SK-N-SH (cell line): Measurements from ENCODE around the gene SPATA24. TPM values are rescaled to one million over a fixed set of nuclear protein-coding genes. Genes with fewer than 3 reads are reported as not detected.
A peak's percentile ranks its signal among the peaks of the same experiment; 100 is the strongest.

Experiments
- CTCF ChIA-PET: fragments of 300-600, 350-600 bp; formaldehyde crosslinking; extraction: SDS; loops from one replicate; lab custom pipeline; 2021; lab: Yijun Ruan, JAX
- POLR2A ChIA-PET: fragments of 350-600 bp; sonication (Branson Sonifier 250); formaldehyde crosslinking; extraction: SDS; loops from one replicate; lab custom pipeline; 2020; ENCODE audit warnings: antibody characterized with exemption, inconsistent platforms; lab: Yijun Ruan, JAX
- DNase-seq: peaks from one replicate; pipeline ENCODE4 v3.0.0; 2012
- H2AFZ ChIP-seq: fragments of 200-600 bp; sonication (generic); 2 replicates; pipeline ENCODE4 v1.8.1; 2016; ENCODE audit warnings: antibody characterized with exemption, mild to moderate bottlenecking, low read depth
- H3F3A ChIP-seq: fragments of 200-600 bp; sonication (generic); replicated peaks from 2 replicates; pipeline ENCODE3; 2016; ENCODE audit warnings: antibody characterized with exemption, mild to moderate bottlenecking; ENCODE audit not compliant: insufficient read depth
- H3K27ac ChIP-seq, 2 experiments: fragments of 200-500 bp in 1 of 2; fragments of 200-600 bp in 1 of 2; sonication (Bioruptor generic) in 1 of 2; sonication (generic), shearing (Covaris generic) in 1 of 2; 2 replicates each; pipeline versions ENCODE4 v1.5.1 to v1.6.1; 2014 to 2016; ENCODE audit warnings: low read depth in 2 of 2, inconsistent platforms in 1 of 2, low read length in 1 of 2, mild to moderate bottlenecking in 1 of 2, mixed read lengths in 1 of 2
- H3K27me3 ChIP-seq: fragments of 200-600 bp; sonication (generic), shearing (Covaris generic); 2 replicates; pipeline ENCODE4 v1.6.1; 2016; ENCODE audit warnings: mixed run types; ENCODE audit not compliant: insufficient read depth
- H3K36me3 ChIP-seq, 2 experiments: fragments of 200-500 bp in 1 of 2; fragments of 200-600 bp in 1 of 2; sonication (Bioruptor generic) in 1 of 2; sonication (generic) in 1 of 2; replicated peaks in 1 of 2; 2 replicates each; pipeline versions ENCODE3 to v1.5.1; 2014 to 2016; ENCODE audit warnings: low read length in 1 of 2, mild to moderate bottlenecking in 1 of 2; ENCODE audit not compliant: insufficient read depth in 2 of 2, control insufficient read depth in 1 of 2
- H3K4me1 ChIP-seq, 2 experiments: fragments of 200-500 bp in 1 of 2; fragments of 200-600 bp in 1 of 2; sonication (Bioruptor generic) in 1 of 2; sonication (generic), shearing (Covaris generic) in 1 of 2; 2 replicates each; pipeline versions ENCODE4 v1.5.1 to v1.6.1; 2014 to 2016; ENCODE audit warnings: low read depth in 1 of 2, low read length in 1 of 2, mixed run types in 1 of 2; ENCODE audit not compliant: insufficient read depth in 2 of 2, control insufficient read depth in 1 of 2
- H3K4me2 ChIP-seq: fragments of 200-600 bp; sonication (generic), shearing (Covaris generic); 2 replicates; pipeline ENCODE4 v1.6.1; 2017; ENCODE audit warnings: mixed run types
- H3K4me3 ChIP-seq, 2 experiments: fragments of 200-500 bp in 1 of 2; fragments of 200-600 bp in 1 of 2; sonication (Bioruptor generic) in 1 of 2; sonication (generic), shearing (Covaris generic) in 1 of 2; 2 replicates each; pipeline versions ENCODE4 v1.5.1 to v1.8.1; 2014 to 2016; ENCODE audit warnings: low read depth in 2 of 2, inconsistent platforms in 1 of 2, low read length in 1 of 2, mild to moderate bottlenecking in 1 of 2, mixed read lengths in 1 of 2, moderate library complexity in 1 of 2
- H3K79me2 ChIP-seq: fragments of 200-600 bp; sonication (generic); 2 replicates; pipeline ENCODE4 v1.8.1; 2017; ENCODE audit warnings: mild to moderate bottlenecking; ENCODE audit not compliant: insufficient read depth
- H3K9ac ChIP-seq: fragments of 200-600 bp; sonication (generic); 2 replicates; pipeline ENCODE4 v1.6.1; 2017; ENCODE audit warnings: mixed run types
- H3K9me2 ChIP-seq: fragments of 200-600 bp; sonication (generic); 2 replicates; pipeline ENCODE4 v1.6.1; 2017; ENCODE audit warnings: mixed run types
- H3K9me3 ChIP-seq: fragments of 200-600 bp; sonication (generic); 2 replicates; pipeline ENCODE4 v1.6.1; 2017; ENCODE audit warnings: mixed run types, mild to moderate bottlenecking, moderate library complexity
- H4K20me1 ChIP-seq: fragments of 200-600 bp; sonication (generic); 2 replicates; pipeline ENCODE4 v1.6.1; 2017; ENCODE audit warnings: mild to moderate bottlenecking, mixed run types; ENCODE audit not compliant: insufficient read depth
- CHD2 ChIP-seq: fragments of 150-350 bp; IDR thresholded peaks from 2 replicates; pipeline ENCODE4 v1.6.1; 2018; ENCODE audit warnings: low read length; ENCODE audit not compliant: partially characterized antibody
- ELF1 ChIP-seq: IDR thresholded peaks from 2 replicates; pipeline ENCODE4 v1.4.0; 2012
- EZH2phosphoT487 ChIP-seq: fragments of 200-600 bp; sonication (generic); IDR thresholded peaks from 2 replicates; pipeline ENCODE4 v1.6.1; 2017; ENCODE audit warnings: low read depth, mixed run types, mild to moderate bottlenecking, antibody characterized with exemption, moderate library complexity, borderline replicate concordance
- FOXJ3 ChIP-seq: sonication (generic); formaldehyde crosslinking; IDR thresholded peaks from 2 replicates; pipeline ENCODE4 v1.5.1; 2020; ENCODE audit warnings: mild to moderate bottlenecking, missing genetic modification reagents
- GATA2 ChIP-seq: sonication (generic); formaldehyde crosslinking; IDR thresholded peaks from 2 replicates; pipeline ENCODE4 v1.5.0; 2020; ENCODE audit warnings: mild to moderate bottlenecking, missing genetic modification reagents
- JUND ChIP-seq: IDR thresholded peaks from 2 replicates; pipeline ENCODE4 v1.4.0; 2012
- MAX ChIP-seq: IDR thresholded peaks from 2 replicates; pipeline ENCODE4 v1.4.0; 2012; ENCODE audit warnings: low read depth
- NRF1 ChIP-seq: IDR thresholded peaks from 2 replicates; pipeline ENCODE4 v1.6.1; 2012; ENCODE audit warnings: low read depth, mild to moderate bottlenecking, low read length
- PBX3 ChIP-seq: IDR thresholded peaks from 2 replicates; pipeline ENCODE4; 2012
- RAD21 ChIP-seq: IDR thresholded peaks from 2 replicates; pipeline ENCODE4 v1.6.1; 2012; ENCODE audit warnings: mild to moderate bottlenecking, low read length
- RFX5 ChIP-seq: IDR thresholded peaks from 2 replicates; pipeline ENCODE4 v1.6.1; 2012; ENCODE audit warnings: mild to moderate bottlenecking, improper control_type of control experiment, low read length
- RXRA ChIP-seq: IDR thresholded peaks from 2 replicates; pipeline ENCODE4 v1.4.0; 2012; ENCODE audit warnings: low read depth, mild to moderate bottlenecking, borderline replicate concordance
- SIN3A ChIP-seq: IDR thresholded peaks from 2 replicates; pipeline ENCODE4 v1.6.1; 2012; ENCODE audit warnings: low read depth, mild to moderate bottlenecking, low read length, moderate library complexity, borderline replicate concordance
- TCF12 ChIP-seq: IDR thresholded peaks from 2 replicates; pipeline ENCODE4 v1.4.0; 2012
- TEAD4 ChIP-seq: IDR thresholded peaks from 2 replicates; pipeline ENCODE4 v1.4.0; 2012; ENCODE audit warnings: mild to moderate bottlenecking, borderline replicate concordance; ENCODE audit not compliant: insufficient read depth
- USF2 ChIP-seq: fragments of 150-350 bp; IDR thresholded peaks from 2 replicates; pipeline ENCODE4 v1.6.1; 2017; ENCODE audit warnings: antibody characterized with exemption, low read length, low read depth, borderline replicate concordance
- YY1 ChIP-seq: IDR thresholded peaks from 2 replicates; pipeline ENCODE4 v1.4.0; 2012; ENCODE audit warnings: low read depth, mild to moderate bottlenecking
- WGBS: methylation state at CpG from one replicate; pipeline ENCODE4 v1.1.6; 2017; ENCODE audit warnings: low lambda C conversion rate; 5-methylcytosine and 5-hydroxymethylcytosine counted together
- polyA plus RNA-seq, 3 experiments: library from polyadenylated mRNA; depleted of rRNA; stranded (reverse); fragments of >200 nt; gene quantifications; 2 replicates each; pipeline ENCODE4 v1.2.3, GENCODE V29; 2012

SPATA24 gene
- polyA plus RNA-seq, 1 of the 3 experiments (the other 2 are of a cell fraction): 7.6 TPM

- Histone ChIP-seq H3K27me3 (no peaks in the 10 kb centered on the region), H3K4me3 (no peak overlapping the region), H3K9me3 (no peaks in the 10 kb centered on the region), H3K9me2 (no peaks in the 10 kb centered on the region), H4K20me1 (no peaks in the 10 kb centered on the region), H3K9ac (no peak overlapping the region), H3K36me3 (no peaks in the 10 kb centered on the region), H3K4me1 (peaks cover 0 to 23% of the 10 kb centered on the region in 2 experiments; a peak in 1 of 4 replicates), H2AFZ (0 out of 2 replicates have a peak overlapping the region, but pooled peaks have one; percentile 11), H3K4me2 (no peak overlapping the region), H3K79me2 (no peaks in the 10 kb centered on the region), H3K27ac (no peak overlapping the region), H3F3A (no peaks in the 10 kb centered on the region)
- TF ChIP-seq RFX5 (no peak), EZH2phosphoT487 (no peak), NRF1 (no peak), USF2 (no peak), FOXJ3 (CRISPR knock-in tag) (no peak), CHD2 (no peak), JUND (no peak), MAX (no peak), YY1 (no peak), SIN3A (no peak), RXRA (no peak), TEAD4 (no peak), ELF1 (no peak), PBX3 (no peak), RAD21 (no peak), TCF12 (no peak), GATA2 (CRISPR knock-in tag) (no peak)
- ChIA-PET CTCF (interaction anchor here (0.9 kb wide), 1 partner anchor 9 kb away, joined by 4 read pairs; no protein-coding TSS in a partner anchor), POLR2A (no interaction called here)
- 73% methylated on average over 8 of the region's 8 CpGs for WGBS
- DNase-seq: no peak
These were observed 18.5 kb downstream of the SPATA24 start for GRCh38 chr5:139385061-139386049.
